Endothelial cell of umbilical vein (primary cell): ENCODE measurements around the gene RASD2. TPM values are rescaled to one million over a fixed set of nuclear protein-coding genes. Genes with fewer than 3 reads are reported as not detected.

Source experiments
- BruUV-seq: library from RNA; stranded (reverse); fragments of 400-500 nt; replicated peaks from 2 replicates; lab custom pipeline; 2021; lab: Mats Ljungman, UMichigan
- CTCF ChIA-PET: fragments of 300-600, 350-600 bp; sonication (Branson Sonifier 250); formaldehyde crosslinking; loops from one replicate; lab custom pipeline; 2021; ENCODE audit warnings: antibody characterized with exemption, inconsistent platforms; lab: Charles Lee
- POLR2A ChIA-PET: fragments of 300-600, 350-600 bp; sonication (Branson Sonifier 250); formaldehyde crosslinking; loops from one replicate; lab custom pipeline; 2021; ENCODE audit warnings: antibody characterized with exemption, inconsistent platforms; lab: Charles Lee
- DNase-seq: peaks from one replicate; pipeline ENCODE4 v3.0.0-alpha.2; 2011; ENCODE audit warnings: low read depth, low spot score
- FAIRE-seq: peaks from 2 replicates; lab custom pipeline; 2011; peaks lifted over from hg19 to GRCh38; lab: Jason Lieb, UNC
- H2AFZ ChIP-seq: 2 replicates; pipeline ENCODE4 v1.6.0; 2012; ENCODE audit warnings: low read depth, low read length, control low read depth, inconsistent platforms
- H3K27ac ChIP-seq: 2 replicates; pipeline ENCODE4 v1.5.1; 2011; ENCODE audit warnings: low read depth, mild to moderate bottlenecking, control low read depth, low read length, moderate library complexity; ENCODE audit not compliant: insufficient read depth
- H3K27me3 ChIP-seq, 2 experiments: 2 replicates each; pipeline versions ENCODE4 v1.6.0 to v1.6.1; 2011; ENCODE audit warnings: low read length in 2 of 2, mixed read lengths in 1 of 2; ENCODE audit not compliant: control insufficient read depth in 2 of 2, insufficient read depth in 2 of 2
- H3K36me3 ChIP-seq, 2 experiments: 2 replicates in 1 of 2; 3 replicates in 1 of 2; pipeline ENCODE4 v1.5.1; 2011; ENCODE audit warnings: low read length in 2 of 2, mild to moderate bottlenecking in 1 of 2, moderate library complexity in 1 of 2; ENCODE audit not compliant: control insufficient read depth in 2 of 2, insufficient read depth in 2 of 2; ENCODE audit errors: extremely low read depth in 1 of 2
- H3K4me1 ChIP-seq: 3 replicates; pipeline ENCODE4 v1.5.1; 2011; ENCODE audit warnings: mild to moderate bottlenecking, low read length; ENCODE audit not compliant: control insufficient read depth, insufficient read depth; ENCODE audit errors: extremely low read depth
- H3K4me2 ChIP-seq: 2 replicates; pipeline ENCODE4 v1.6.1; 2011; ENCODE audit warnings: low read length, control low read depth, mixed read lengths; ENCODE audit not compliant: insufficient read depth
- H3K4me3 ChIP-seq, 3 experiments: fragments of 200-600 bp in 1 of 3; sonication (generic), shearing (Covaris generic) in 1 of 3; replicated peaks in 1 of 3; 2 replicates each; pipeline ENCODE4 v1.5.1; 2011 to 2016; ENCODE audit warnings: control low read depth in 3 of 3, low read length in 3 of 3, mild to moderate bottlenecking in 2 of 3, inconsistent platforms in 1 of 3, low read depth in 1 of 3, moderate library complexity in 1 of 3; ENCODE audit not compliant: insufficient read depth in 1 of 3
- H3K79me2 ChIP-seq: 2 replicates; pipeline ENCODE4 v1.6.0; 2012; ENCODE audit warnings: low read length, inconsistent platforms; ENCODE audit not compliant: control insufficient read depth, insufficient read depth
- H3K9ac ChIP-seq: replicated peaks from 2 replicates; pipeline ENCODE3; 2011; ENCODE audit warnings: low read length, control low read depth; ENCODE audit not compliant: insufficient read depth; ENCODE audit errors: extremely low read depth
- H3K9me1 ChIP-seq: replicated peaks from 3 replicates; pipeline ENCODE4 v1.6.0; 2011; ENCODE audit warnings: mild to moderate bottlenecking, low read length; ENCODE audit not compliant: control insufficient read depth, insufficient read depth; ENCODE audit errors: extremely low read depth
- H3K9me3 ChIP-seq: replicated peaks from 2 replicates; pipeline ENCODE4 v1.5.1; 2012; ENCODE audit warnings: low read length, inconsistent platforms; ENCODE audit not compliant: control insufficient read depth, insufficient read depth
- H4K20me1 ChIP-seq: replicated peaks from 2 replicates; pipeline ENCODE3; 2011; ENCODE audit warnings: mild to moderate bottlenecking, low read length; ENCODE audit not compliant: control insufficient read depth, insufficient read depth; ENCODE audit errors: extremely low read depth
- CTCF ChIP-seq, 2 donors: IDR thresholded peaks; 1 replicate in 1 of 2; 2 replicates in 1 of 2; pipeline ENCODE4 v1.5.1; 2011; ENCODE audit warnings: low read length in 2 of 2, mild to moderate bottlenecking in 2 of 2, moderate library complexity in 2 of 2, control low read depth in 1 of 2, inconsistent platforms in 1 of 2, low read depth in 1 of 2; ENCODE audit not compliant: insufficient read depth in 1 of 2; ENCODE audit errors: extremely low read depth in 1 of 2
- EZH2 ChIP-seq: IDR thresholded peaks from 2 replicates; pipeline ENCODE4 v1.6.1; 2012; ENCODE audit warnings: borderline replicate concordance, low read depth, mild to moderate bottlenecking, moderate library complexity, low read length, inconsistent platforms; ENCODE audit not compliant: severe bottlenecking
- FOS ChIP-seq: IDR thresholded peaks from 2 replicates; pipeline ENCODE4 v1.6.1; 2011; ENCODE audit warnings: mild to moderate bottlenecking, low read length, moderate library complexity, borderline replicate concordance; ENCODE audit not compliant: insufficient read depth
- JUN ChIP-seq: IDR thresholded peaks from 2 replicates; pipeline ENCODE4 v1.6.1; 2011; ENCODE audit warnings: borderline replicate concordance, low read depth; ENCODE audit not compliant: insufficient read length, insufficient read depth
- MYC ChIP-seq: IDR thresholded peaks from one replicate; pipeline ENCODE4 v1.6.1; 2011; ENCODE audit warnings: mild to moderate bottlenecking, low read depth, low read length
- POLR2A ChIP-seq: IDR thresholded peaks from 2 replicates; pipeline ENCODE4 v1.6.1; 2012; ENCODE audit warnings: low read depth, mild to moderate bottlenecking, control low read depth, low read length
- dilution Hi-C: fragments of 300-500 bp; cut with MboI; formaldehyde crosslinking; loops from one replicate; pipeline ENCODE4 v1.15.0; 2019; ENCODE audit warnings: low sequenced_read_pairs; ENCODE audit not compliant: extremely low pct_ligation_motif_present
- intact Hi-C: fragments of 100-400 bp; cut with micrococcal nuclease; formaldehyde crosslinking; loops from one replicate; pipeline ENCODE4 v1.10.0; 2022
- polyA plus RNA-seq, 4 experiments: library from polyadenylated mRNA; depleted of rRNA in 3 of 4; stranded (reverse) in 3 of 4; unstranded in 1 of 4; fragments of >200 nt; gene quantifications; 2 replicates each; pipeline versions ENCODE4 v1.2.1 to v1.2.3, GENCODE V29; 2011 to 2012; ENCODE audit warnings: missing spikeins in 1 of 4
- total RNA-seq: library from RNA; stranded (reverse); gene quantifications from 2 replicates; pipeline ENCODE4 v1.2.3, GENCODE V29; 2021

Gene RASD2
- total and polyA plus RNA-seq, 2 donors (not counting 3 experiments of a cell fraction or from before 2014, with no cell fraction given) = not detected

GRCh38 chr22:35505399-35506258, 35.0 kb upstream of the RASD2 start:
- dilution Hi-C loops (no loop called here), intact Hi-C loops (no loop called here)
- DNase-seq (no peak), FAIRE-seq (no peak)
- H3K4me3 ChIP-seq = no peak overlapping the region
- BruUV-seq = no TSS peak
- no peaks in the 10 kb centered on the region for H3K9me3 ChIP-seq
- no peak overlapping the region for H2AFZ ChIP-seq
- H3K79me2 ChIP-seq = no peaks in the 10 kb centered on the region
- TF ChIP-seq CTCF (IDR thresholded peaks at IDR 0.05; ENCODE audit: extremely low read depth in 1 of 2, insufficient read depth in 1 of 2, low read depth in 1 of 2, low read length in 2 of 2) = no peak
- no peak for TF ChIP-seq POLR2A
- TF ChIP-seq EZH2 = no peak
- TF ChIP-seq JUN = no peak
- no peak for TF ChIP-seq FOS
- TF ChIP-seq MYC = no peak
- H3K27ac ChIP-seq = no peak overlapping the region
- H3K4me1 ChIP-seq = no peaks in the 10 kb centered on the region
- no peaks in the 10 kb centered on the region for H4K20me1 ChIP-seq
- ChIA-PET CTCF (no interaction called here), POLR2A (no interaction called here)
- peaks cover 20 to 23% of the 10 kb centered on the region in 2 experiments for H3K27me3 ChIP-seq
- no peaks in the 10 kb centered on the region for H3K36me3 ChIP-seq
- H3K9me1 ChIP-seq = no peaks in the 10 kb centered on the region
- no peak overlapping the region for H3K4me2 ChIP-seq
- H3K9ac ChIP-seq = no peak overlapping the region
